Stomach (tissue), 4 donors: Measurements from ENCODE around the gene STYXL1.

ENCODE experiments used
- EP300 ChIP-seq: sonication (generic); formaldehyde crosslinking; IDR thresholded peaks from one replicate; pipeline ENCODE4 v1.6.1; 2017; ENCODE audit warnings: antibody characterized with exemption
- TF ChIP-seq, protein P1 (sequence below), 7 experiments: fragments of 450-650 bp in 4 of 7; fragments of 200-600 bp in 3 of 7; sonication (generic) in 3 of 7; IDR thresholded peaks; one replicate each; pipeline ENCODE4 v1.5.1; 2016 to 2019; ENCODE audit warnings: antibody characterized with exemption in 7 of 7, control low read depth in 2 of 7, mild to moderate bottlenecking in 1 of 7

DNA sequence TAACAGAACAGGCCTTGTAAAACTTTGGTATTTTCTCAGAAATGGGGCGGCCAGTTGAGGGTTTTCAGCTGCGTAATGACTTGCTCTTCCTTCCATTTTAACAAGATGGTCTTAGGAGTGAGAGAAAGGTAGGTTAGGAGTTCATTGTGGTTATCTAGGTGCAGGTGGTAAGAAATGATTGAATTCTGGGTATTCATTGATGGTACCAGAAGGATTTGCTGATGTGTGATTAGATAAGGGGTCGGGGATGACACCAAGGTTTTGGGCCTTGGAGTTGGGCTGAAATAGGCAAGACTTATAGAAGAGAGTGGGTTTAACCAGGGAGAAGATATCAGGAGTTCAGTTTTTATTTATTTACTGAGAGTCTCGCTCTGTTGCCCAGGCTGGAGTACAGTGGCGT is 2.7 kb upstream of the STYXL1 start:
- no peak for TF ChIP-seq EP300
- TF ChIP-seq, protein P1, sequence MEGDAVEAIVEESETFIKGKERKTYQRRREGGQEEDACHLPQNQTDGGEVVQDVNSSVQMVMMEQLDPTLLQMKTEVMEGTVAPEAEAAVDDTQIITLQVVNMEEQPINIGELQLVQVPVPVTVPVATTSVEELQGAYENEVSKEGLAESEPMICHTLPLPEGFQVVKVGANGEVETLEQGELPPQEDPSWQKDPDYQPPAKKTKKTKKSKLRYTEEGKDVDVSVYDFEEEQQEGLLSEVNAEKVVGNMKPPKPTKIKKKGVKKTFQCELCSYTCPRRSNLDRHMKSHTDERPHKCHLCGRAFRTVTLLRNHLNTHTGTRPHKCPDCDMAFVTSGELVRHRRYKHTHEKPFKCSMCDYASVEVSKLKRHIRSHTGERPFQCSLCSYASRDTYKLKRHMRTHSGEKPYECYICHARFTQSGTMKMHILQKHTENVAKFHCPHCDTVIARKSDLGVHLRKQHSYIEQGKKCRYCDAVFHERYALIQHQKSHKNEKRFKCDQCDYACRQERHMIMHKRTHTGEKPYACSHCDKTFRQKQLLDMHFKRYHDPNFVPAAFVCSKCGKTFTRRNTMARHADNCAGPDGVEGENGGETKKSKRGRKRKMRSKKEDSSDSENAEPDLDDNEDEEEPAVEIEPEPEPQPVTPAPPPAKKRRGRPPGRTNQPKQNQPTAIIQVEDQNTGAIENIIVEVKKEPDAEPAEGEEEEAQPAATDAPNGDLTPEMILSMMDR (IDR thresholded peaks at IDR 0.05) = no peak
